Neural crest cell (in vitro differentiated cells): ENCODE data around the gene PNPLA5. TPM values are rescaled to one million over a fixed set of nuclear protein-coding genes. Genes with fewer than 3 reads are reported as not detected.

Source experiments
- DNase-seq: peaks from one replicate; pipeline ENCODE4 v3.0.0; 2021; ENCODE audit warnings: low read depth, mixed read lengths, low spot score
- H3K27ac Mint-ChIP-seq: one replicate; pipeline ENCODE4 v1.8.0; 2021; ENCODE audit warnings: mild to moderate bottlenecking, mixed read lengths; ENCODE audit not compliant: unreplicated experiment
- H3K27me3 Mint-ChIP-seq: 2 replicates; pipeline ENCODE4 v1.8.0; 2021; ENCODE audit warnings: low read depth, mild to moderate bottlenecking, mixed read lengths
- H3K36me3 Mint-ChIP-seq: 2 replicates; pipeline ENCODE4 v1.8.0; 2021; ENCODE audit warnings: low read depth, mild to moderate bottlenecking, mixed read lengths
- H3K4me1 Mint-ChIP-seq: 2 replicates; pipeline ENCODE4 v1.8.0; 2021; ENCODE audit warnings: mixed read lengths
- H3K4me3 Mint-ChIP-seq: one replicate; pipeline ENCODE4 v1.8.0; 2021; ENCODE audit warnings: mild to moderate bottlenecking, mixed read lengths
- H3K9me3 Mint-ChIP-seq: 2 replicates; pipeline ENCODE4 v1.8.0; 2021; ENCODE audit warnings: mixed read lengths
- CTCF ChIP-seq: fragments of 200-600 bp; sonication (generic); conservative IDR thresholded peaks from 2 replicates; pipeline ENCODE4 v1.5.0; 2021; ENCODE audit warnings: antibody characterized with exemption, mild to moderate bottlenecking
- long read RNA-seq: library from polyadenylated mRNA; unstranded; transcript quantifications from one replicate; pipeline ENCODE4 v2.0.0, GENCODE V29; 2020
- total RNA-seq: library from RNA; stranded (reverse); gene quantifications from 2 replicates; pipeline ENCODE4 v1.2.1, GENCODE V29; 2021

The PNPLA5 gene, protein sequence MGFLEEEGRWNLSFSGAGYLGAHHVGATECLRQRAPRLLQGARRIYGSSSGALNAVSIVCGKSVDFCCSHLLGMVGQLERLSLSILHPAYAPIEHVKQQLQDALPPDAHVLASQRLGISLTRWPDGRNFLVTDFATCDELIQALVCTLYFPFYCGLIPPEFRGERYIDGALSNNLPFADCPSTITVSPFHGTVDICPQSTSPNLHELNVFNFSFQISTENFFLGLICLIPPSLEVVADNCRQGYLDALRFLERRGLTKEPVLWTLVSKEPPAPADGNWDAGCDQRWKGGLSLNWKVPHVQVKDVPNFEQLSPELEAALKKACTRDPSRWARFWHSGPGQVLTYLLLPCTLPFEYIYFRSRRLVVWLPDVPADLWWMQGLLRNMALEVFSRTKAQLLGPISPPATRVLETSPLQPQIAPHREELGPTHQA
- not detected in 2 replicates for total RNA-seq
- long read RNA-seq: 0 reads

DNA sequence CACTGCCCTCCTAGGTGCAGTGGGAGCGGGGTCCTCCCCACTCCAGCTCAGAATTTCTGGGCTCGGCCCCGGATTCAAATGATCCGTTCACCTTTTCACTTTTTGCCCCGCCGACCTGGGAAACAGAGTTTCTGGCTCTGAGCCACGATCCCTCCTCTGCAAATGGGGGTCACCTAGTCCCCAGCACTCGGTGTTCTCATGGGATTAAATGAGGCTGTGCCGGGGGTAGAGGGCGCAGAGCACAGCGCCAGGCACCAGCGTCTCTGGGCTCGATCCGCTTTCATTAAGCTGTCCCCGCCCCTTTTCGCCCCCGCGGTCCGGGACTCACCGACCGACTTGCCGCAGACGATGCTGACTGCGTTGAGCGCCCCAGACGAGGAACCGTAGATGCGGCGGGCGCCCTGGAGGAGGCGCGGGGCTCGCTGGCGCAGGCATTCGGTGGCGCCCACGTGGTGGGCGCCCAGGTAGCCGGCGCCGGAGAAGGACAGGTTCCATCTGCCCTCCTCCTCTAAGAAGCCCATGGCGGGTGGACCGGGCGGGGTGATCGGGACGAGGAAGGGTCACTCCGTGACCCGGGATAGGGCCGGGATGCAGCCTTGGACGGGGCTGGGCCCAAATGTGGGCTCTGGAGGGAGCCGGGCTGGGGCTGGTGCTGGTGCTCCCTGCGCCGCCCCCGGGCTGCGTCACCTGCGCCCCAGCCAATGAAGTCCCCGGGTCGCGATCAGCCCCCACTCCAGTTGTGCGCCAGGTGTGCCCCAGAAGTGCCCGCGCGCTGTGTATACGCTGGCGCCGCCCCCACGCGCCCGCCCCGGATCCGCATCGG is at the start of gene PNPLA5:
Gene PNPLA5 (minus strand): TSS at position 654 of the 823 bp plus-strand sequence. CDS start 133 bp downstream, at position 521.
- Mint-ChIP-seq H3K4me3 (no peak within 1 kb of the TSS), H3K27ac (no peak within 1 kb of the TSS), H3K4me1 (no peaks in the 10 kb centered on the region), H3K9me3 (no peaks in the 10 kb centered on the region), H3K27me3 (peaks cover 86% of the 10 kb centered on the region), H3K36me3 (no peaks in the 10 kb centered on the region)
- DNase-seq: no peak
- no peak for TF ChIP-seq CTCF

DNA sequence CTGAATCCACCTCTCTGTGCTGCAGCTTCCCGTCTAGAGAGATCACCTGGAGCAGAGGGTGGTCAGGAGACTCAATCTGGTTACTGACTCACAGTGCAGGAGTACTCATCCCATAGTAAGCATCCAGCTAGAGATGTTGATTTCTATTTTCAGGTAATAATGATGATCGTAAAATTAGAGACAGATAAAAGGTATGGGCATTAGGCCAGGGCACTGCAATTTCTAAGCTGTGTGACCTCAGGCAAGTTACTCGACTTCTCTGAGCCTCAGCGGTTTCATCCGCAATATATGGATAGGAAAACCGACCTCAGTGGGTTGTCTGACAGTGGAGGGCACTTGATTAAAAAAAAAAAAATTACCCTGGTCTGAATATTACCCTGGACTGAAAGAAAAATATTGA is 49.6 kb upstream of the PNPLA5 start:
- Mint-ChIP-seq H3K36me3 (peaks cover 36% of the 10 kb centered on the region), H3K27ac (no peak overlapping the region), H3K4me3 (no peak overlapping the region), H3K4me1 (peaks cover 1% of the 10 kb centered on the region), H3K9me3 (no peaks in the 10 kb centered on the region), H3K27me3 (no peaks in the 10 kb centered on the region)
- TF ChIP-seq CTCF: no peak
- no peak for DNase-seq

GRCh38 chr22:43931771-43932170 is 40.0 kb upstream of the PNPLA5 start:
- TF ChIP-seq CTCF: no peak
- no peaks in the 10 kb centered on the region for H3K9me3 Mint-ChIP-seq
- no peaks in the 10 kb centered on the region for H3K27me3 Mint-ChIP-seq
- no peak overlapping the region for H3K27ac Mint-ChIP-seq
- peaks cover 7% of the 10 kb centered on the region for H3K4me1 Mint-ChIP-seq
- peaks cover 27% of the 10 kb centered on the region for H3K36me3 Mint-ChIP-seq
- H3K4me3 Mint-ChIP-seq: no peak overlapping the region
- DNase-seq: no peak

DNA sequence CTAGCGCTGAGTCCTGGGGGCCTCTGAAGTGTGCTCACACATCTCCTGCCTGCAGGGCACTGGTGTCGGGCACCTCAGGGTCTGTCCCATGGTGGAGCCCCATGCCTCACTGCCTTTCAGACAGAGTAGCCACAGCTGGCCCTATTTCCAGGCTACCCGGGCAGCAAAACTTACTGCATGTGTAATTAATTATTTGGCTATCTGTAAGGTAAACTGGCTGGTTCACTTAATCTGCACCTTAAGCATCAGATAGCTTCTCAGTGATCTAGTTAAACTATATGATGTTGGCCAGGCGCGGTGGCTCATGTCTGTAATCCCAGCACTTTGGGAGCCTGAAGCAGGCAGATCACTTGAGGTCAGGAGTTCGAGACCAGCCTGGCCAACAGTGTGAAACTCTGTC is 37.1 kb upstream of the PNPLA5 start:
- no peaks in the 10 kb centered on the region for H3K9me3 Mint-ChIP-seq
- no peak for DNase-seq

DNA sequence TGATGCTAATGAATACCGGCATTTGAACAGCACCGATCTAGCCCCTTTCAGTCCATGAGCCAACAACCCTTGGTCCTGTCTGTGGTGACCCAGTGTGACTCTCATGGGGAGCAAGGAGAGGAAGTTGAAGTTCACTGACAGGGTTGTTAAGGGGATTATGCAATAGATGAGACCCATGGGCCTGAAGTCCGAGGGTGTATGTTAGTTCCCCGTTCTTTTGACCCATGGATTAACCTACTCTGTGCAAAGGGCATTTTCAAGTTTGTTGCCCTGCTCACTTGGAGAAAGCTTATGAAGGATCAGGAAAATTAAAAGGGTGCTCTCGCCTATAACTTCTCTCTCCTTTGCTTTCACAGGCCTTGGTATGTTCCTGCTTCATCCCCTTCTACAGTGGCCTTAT is 36.7 kb upstream of the PNPLA5 start:
- no peaks in the 10 kb centered on the region for H3K27me3 Mint-ChIP-seq
- DNase-seq: no peak
- H3K9me3 Mint-ChIP-seq: no peaks in the 10 kb centered on the region
- H3K36me3 Mint-ChIP-seq: peaks cover 24% of the 10 kb centered on the region
- H3K4me1 Mint-ChIP-seq: peaks cover 20% of the 10 kb centered on the region
- no peak for TF ChIP-seq CTCF
- no peak overlapping the region for H3K4me3 Mint-ChIP-seq
- H3K27ac Mint-ChIP-seq: peak overlapping the region; percentile 75

More for the DNA sequence above, 37.1 kb upstream of the PNPLA5 start:
- Mint-ChIP-seq H3K36me3 (peaks cover 24% of the 10 kb centered on the region), H3K4me1 (peaks cover 20% of the 10 kb centered on the region), H3K4me3 (no peak overlapping the region), H3K27ac (no peak overlapping the region), H3K27me3 (no peaks in the 10 kb centered on the region)
- TF ChIP-seq CTCF: no peak
